Panc1 (cell line): ENCODE measurements around the gene IP6K1. TPM values are rescaled to one million over a fixed set of nuclear protein-coding genes. Genes with fewer than 3 reads are reported as not detected.
A peak's percentile ranks its signal among the peaks of the same experiment; 100 is the strongest.

ENCODE experiments used
- ATAC-seq: fragments of 200-7000 bp; cut with Tn5 transposase; 2 replicates; pipeline ENCODE4 v1.9.1; 2020; ENCODE audit warnings: mild to moderate bottlenecking, moderate library complexity
- BruUV-seq: library from RNA; stranded (reverse); fragments of 400-500 nt; replicated peaks from 2 replicates; lab custom pipeline; 2021; lab: Mats Ljungman, UMichigan
- CTCF ChIA-PET: fragments of 300-600 bp; sonication (Branson Sonifier 250); formaldehyde crosslinking; loops from one replicate; lab custom pipeline; 2022; ENCODE audit warnings: antibody characterized with exemption; lab: Charles Lee
- POLR2A ChIA-PET: fragments of 300-600 bp; sonication (Branson Sonifier 250); formaldehyde crosslinking; loops from one replicate; lab custom pipeline; 2022; ENCODE audit warnings: antibody characterized with exemption; lab: Charles Lee
- DNase-seq: peaks from one replicate; pipeline ENCODE4 v3.0.0-alpha.2; 2010; ENCODE audit warnings: low read depth, low spot score
- H3K27ac ChIP-seq: 2 replicates; pipeline ENCODE4 v1.5.1; 2011; ENCODE audit warnings: mild to moderate bottlenecking, low read length, inconsistent platforms
- H3K27me3 ChIP-seq: fragments of 200-500 bp; sonication (Bioruptor generic); 2 replicates; pipeline ENCODE4 v1.6.0; 2014; ENCODE audit warnings: low read length, inconsistent platforms; ENCODE audit not compliant: control insufficient read depth, insufficient read depth
- H3K36me3 ChIP-seq: fragments of 200-500 bp; sonication (Bioruptor generic); 2 replicates; pipeline ENCODE4 v1.5.1; 2014; ENCODE audit warnings: inconsistent platforms, mild to moderate bottlenecking, low read length, moderate library complexity; ENCODE audit not compliant: control insufficient read depth, insufficient read depth
- H3K4me1 ChIP-seq: 2 replicates; pipeline ENCODE4 v1.5.1; 2011; ENCODE audit warnings: inconsistent platforms, mild to moderate bottlenecking, low read length, moderate library complexity; ENCODE audit not compliant: control insufficient read depth, insufficient read depth
- H3K4me3 ChIP-seq, 2 experiments: 2 replicates each; pipeline ENCODE4 v1.5.1; 2011 to 2012; ENCODE audit warnings: low read depth in 2 of 2, low read length in 2 of 2, mild to moderate bottlenecking in 2 of 2, inconsistent platforms in 1 of 2, moderate library complexity in 1 of 2
- H3K9me3 ChIP-seq: fragments of 200-500 bp; sonication (Bioruptor generic); 2 replicates; pipeline ENCODE4 v1.5.1; 2014; ENCODE audit warnings: low read depth, mild to moderate bottlenecking, inconsistent platforms, low read length, moderate library complexity; ENCODE audit not compliant: control insufficient read depth, insufficient read depth
- POLR2AphosphoS5 ChIP-seq: IDR thresholded peaks from 2 replicates; pipeline ENCODE4 v1.6.1; 2012; ENCODE audit warnings: mild to moderate bottlenecking, low read depth, low read length, moderate library complexity
- SIN3A ChIP-seq: IDR thresholded peaks from 2 replicates; pipeline ENCODE4 v1.6.1; 2012; ENCODE audit warnings: low read depth, mild to moderate bottlenecking, low read length, moderate library complexity, borderline replicate concordance; ENCODE audit not compliant: insufficient read depth
- TCF7L2 ChIP-seq: IDR thresholded peaks from 2 replicates; pipeline ENCODE4 v1.6.1; 2011; ENCODE audit warnings: mild to moderate bottlenecking, low read depth, low read length, inconsistent platforms
- in situ Hi-C: cut with HindIII; loops from 2 replicates; pipeline ENCODE4 v1.10.0; 2016; ENCODE audit warnings: low sequenced_read_pairs, low pct_unique_long_range_greater_than_20kb
- intact Hi-C: fragments of 100-400 bp; cut with micrococcal nuclease; formaldehyde crosslinking; loops from one replicate; pipeline ENCODE4 v1.10.0; 2022; ENCODE audit not compliant: unreplicated experiment
- total RNA-seq: library from RNA; stranded (reverse); gene quantifications from one replicate; pipeline ENCODE4 v1.2.1, GENCODE V29; 2021; ENCODE audit not compliant: unreplicated experiment
- TF ChIP-seq, protein P1 (sequence below), 2 experiments: IDR thresholded peaks; 2 replicates each; pipeline ENCODE4 v1.6.1; 2011 to 2012; ENCODE audit warnings: low read depth in 2 of 2, control low read depth in 1 of 2, low read length in 1 of 2, mild to moderate bottlenecking in 1 of 2, moderate library complexity in 1 of 2; ENCODE audit not compliant: insufficient read depth in 1 of 2
- TF ChIP-seq, protein P2 (sequence below): fragments of 450-650 bp; IDR thresholded peaks from 2 replicates; pipeline ENCODE4 v1.5.1; 2017; ENCODE audit warnings: mild to moderate bottlenecking

Gene IP6K1
- total RNA-seq, 1 experiment from 2014 or later: 39.8 TPM

DNA sequence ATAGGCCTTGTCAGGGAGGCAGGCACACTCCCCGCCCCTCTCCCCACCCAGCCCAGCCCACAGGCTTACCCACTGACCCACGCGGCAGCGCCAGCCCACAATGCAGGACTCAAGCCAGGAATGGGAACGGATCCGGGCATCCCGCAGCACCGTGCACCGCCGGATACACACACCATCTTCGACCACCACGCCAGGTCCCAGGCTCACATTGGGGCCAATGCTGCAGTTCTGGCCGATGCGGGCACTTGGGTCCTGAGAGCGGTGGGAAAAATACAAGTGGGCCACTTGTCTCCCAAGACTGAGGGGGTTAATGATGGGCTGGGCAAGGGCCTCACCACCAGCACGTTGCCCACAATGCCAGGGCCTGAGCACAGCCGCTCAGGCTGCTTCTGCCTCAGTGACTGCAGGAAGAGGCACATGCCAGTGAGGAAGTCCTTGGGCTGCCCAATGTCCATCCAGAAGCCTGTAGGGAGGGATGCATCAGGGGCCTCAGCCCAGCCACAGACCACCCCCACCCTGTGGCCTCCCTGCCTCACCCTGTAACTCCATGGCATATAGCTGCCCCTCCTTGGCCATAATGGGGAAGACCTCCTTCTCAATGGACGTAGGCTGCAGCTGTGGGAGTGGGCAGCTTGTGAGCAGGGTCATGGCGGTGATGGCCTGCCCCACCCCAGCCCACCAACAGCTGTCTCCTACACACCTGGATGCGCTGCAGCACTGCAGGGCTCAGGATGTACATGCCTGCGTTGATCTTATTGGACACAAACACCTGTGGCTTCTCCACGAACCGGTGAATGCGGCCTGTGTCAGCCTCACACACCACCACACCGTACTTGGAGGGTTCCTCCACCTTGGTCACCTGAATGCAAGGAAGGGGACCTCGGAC, 64.2 kb downstream of the IP6K1 start:
- in situ Hi-C loops: no loop called here
- BruUV-seq: no TSS peak

DNA sequence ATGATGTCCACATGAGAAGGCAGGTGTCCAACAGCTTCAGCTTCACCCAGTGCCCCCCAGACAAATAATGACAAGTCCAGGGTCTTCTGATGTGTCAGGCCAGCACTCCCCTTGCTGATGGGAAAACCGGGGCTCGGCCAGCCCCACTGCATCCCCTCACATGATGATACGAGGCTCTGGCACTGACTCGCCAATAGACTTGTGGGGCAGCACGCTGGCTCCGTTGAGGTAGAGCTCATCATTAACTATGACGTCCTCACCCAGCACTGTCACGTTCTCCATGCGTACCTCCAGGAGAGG, 64.8 kb downstream of the IP6K1 start:
- ATAC-seq: no peak
- Histone ChIP-seq H3K27me3 (no peaks in the 10 kb centered on the region), H3K9me3 (no peaks in the 10 kb centered on the region), H3K27ac (no peak overlapping the region), H3K4me1 (peaks cover 16% of the 10 kb centered on the region), H3K36me3 (peaks cover 3% of the 10 kb centered on the region), H3K4me3 (no peak overlapping the region)
- DNase-seq: no peak
- TF ChIP-seq TCF7L2 (no peak), POLR2AphosphoS5 (no peak), SIN3A (no peak)
- TF ChIP-seq, protein P1, sequence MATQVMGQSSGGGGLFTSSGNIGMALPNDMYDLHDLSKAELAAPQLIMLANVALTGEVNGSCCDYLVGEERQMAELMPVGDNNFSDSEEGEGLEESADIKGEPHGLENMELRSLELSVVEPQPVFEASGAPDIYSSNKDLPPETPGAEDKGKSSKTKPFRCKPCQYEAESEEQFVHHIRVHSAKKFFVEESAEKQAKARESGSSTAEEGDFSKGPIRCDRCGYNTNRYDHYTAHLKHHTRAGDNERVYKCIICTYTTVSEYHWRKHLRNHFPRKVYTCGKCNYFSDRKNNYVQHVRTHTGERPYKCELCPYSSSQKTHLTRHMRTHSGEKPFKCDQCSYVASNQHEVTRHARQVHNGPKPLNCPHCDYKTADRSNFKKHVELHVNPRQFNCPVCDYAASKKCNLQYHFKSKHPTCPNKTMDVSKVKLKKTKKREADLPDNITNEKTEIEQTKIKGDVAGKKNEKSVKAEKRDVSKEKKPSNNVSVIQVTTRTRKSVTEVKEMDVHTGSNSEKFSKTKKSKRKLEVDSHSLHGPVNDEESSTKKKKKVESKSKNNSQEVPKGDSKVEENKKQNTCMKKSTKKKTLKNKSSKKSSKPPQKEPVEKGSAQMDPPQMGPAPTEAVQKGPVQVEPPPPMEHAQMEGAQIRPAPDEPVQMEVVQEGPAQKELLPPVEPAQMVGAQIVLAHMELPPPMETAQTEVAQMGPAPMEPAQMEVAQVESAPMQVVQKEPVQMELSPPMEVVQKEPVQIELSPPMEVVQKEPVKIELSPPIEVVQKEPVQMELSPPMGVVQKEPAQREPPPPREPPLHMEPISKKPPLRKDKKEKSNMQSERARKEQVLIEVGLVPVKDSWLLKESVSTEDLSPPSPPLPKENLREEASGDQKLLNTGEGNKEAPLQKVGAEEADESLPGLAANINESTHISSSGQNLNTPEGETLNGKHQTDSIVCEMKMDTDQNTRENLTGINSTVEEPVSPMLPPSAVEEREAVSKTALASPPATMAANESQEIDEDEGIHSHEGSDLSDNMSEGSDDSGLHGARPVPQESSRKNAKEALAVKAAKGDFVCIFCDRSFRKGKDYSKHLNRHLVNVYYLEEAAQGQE (IDR thresholded peaks at IDR 0.05; ENCODE audit: insufficient read depth in 1 of 2, low read depth in 2 of 2, low read length in 1 of 2): no peak
- TF ChIP-seq, protein P2, sequence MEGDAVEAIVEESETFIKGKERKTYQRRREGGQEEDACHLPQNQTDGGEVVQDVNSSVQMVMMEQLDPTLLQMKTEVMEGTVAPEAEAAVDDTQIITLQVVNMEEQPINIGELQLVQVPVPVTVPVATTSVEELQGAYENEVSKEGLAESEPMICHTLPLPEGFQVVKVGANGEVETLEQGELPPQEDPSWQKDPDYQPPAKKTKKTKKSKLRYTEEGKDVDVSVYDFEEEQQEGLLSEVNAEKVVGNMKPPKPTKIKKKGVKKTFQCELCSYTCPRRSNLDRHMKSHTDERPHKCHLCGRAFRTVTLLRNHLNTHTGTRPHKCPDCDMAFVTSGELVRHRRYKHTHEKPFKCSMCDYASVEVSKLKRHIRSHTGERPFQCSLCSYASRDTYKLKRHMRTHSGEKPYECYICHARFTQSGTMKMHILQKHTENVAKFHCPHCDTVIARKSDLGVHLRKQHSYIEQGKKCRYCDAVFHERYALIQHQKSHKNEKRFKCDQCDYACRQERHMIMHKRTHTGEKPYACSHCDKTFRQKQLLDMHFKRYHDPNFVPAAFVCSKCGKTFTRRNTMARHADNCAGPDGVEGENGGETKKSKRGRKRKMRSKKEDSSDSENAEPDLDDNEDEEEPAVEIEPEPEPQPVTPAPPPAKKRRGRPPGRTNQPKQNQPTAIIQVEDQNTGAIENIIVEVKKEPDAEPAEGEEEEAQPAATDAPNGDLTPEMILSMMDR: no peak
- no TSS peak for BruUV-seq
- ChIA-PET CTCF (no interaction called here), POLR2A (no interaction called here)
- intact Hi-C loops: no loop called here
- in situ Hi-C loops: no loop called here

More for the DNA sequence above, 64.2 kb downstream of the IP6K1 start:
- CTCF ChIA-PET: no interaction called here
- TF ChIP-seq POLR2AphosphoS5 (0 out of 2 replicates have a peak, but pooled peaks have one; percentile 24), TCF7L2 (no peak)
- intact Hi-C loops: no loop called here
- Histone ChIP-seq H3K4me1 (peaks cover 16% of the 10 kb centered on the region), H3K9me3 (no peaks in the 10 kb centered on the region), H3K36me3 (peaks cover 3% of the 10 kb centered on the region), H3K27ac (no peak overlapping the region), H3K4me3 (peak overlapping the region; percentile 72 to 89; a peak in 3 of 4 replicates), H3K27me3 (no peaks in the 10 kb centered on the region)
- DNase-seq (no peak), ATAC-seq (no peak)
- POLR2A ChIA-PET: no interaction called here
